H1 (cell line): Measurements from ENCODE around the gene REXO5. TPM values are rescaled to one million over a fixed set of nuclear protein-coding genes. Genes with fewer than 3 reads are reported as not detected.

Source experiments
- CTCF ChIA-PET: fragments of 300-600 bp; sonication (Branson Sonifier 250); formaldehyde crosslinking; loops from one replicate; lab custom pipeline; 2021; ENCODE audit not compliant: partially characterized antibody; lab: Charles Lee
- POLR2A ChIA-PET: fragments of 300-600 bp; sonication (Branson Sonifier 250); formaldehyde crosslinking; loops from one replicate; lab custom pipeline; 2021; ENCODE audit warnings: inconsistent platforms; ENCODE audit not compliant: partially characterized antibody; lab: Charles Lee
- DNase-seq, 2 experiments: peaks; one replicate each; pipeline versions ENCODE4 v3.0.0 to v3.0.0-alpha.2; 2010 to 2022; ENCODE audit warnings: low spot score in 2 of 2, low read depth in 1 of 2, mixed read lengths in 1 of 2
- FAIRE-seq: peaks from 2 replicates; lab custom pipeline; 2011; peaks lifted over from hg19 to GRCh38; lab: Jason Lieb, UNC
- H2AFZ ChIP-seq: 2 replicates; pipeline ENCODE4 v1.8.1; 2012; ENCODE audit warnings: low read length, inconsistent platforms
- H2AK5ac ChIP-seq: 2 replicates; pipeline ENCODE4 v1.6.1; 2013; ENCODE audit warnings: low read depth, low read length
- H2BK120ac ChIP-seq: replicated peaks from 2 replicates; pipeline ENCODE3; 2013; ENCODE audit warnings: low read depth, low read length, inconsistent platforms
- H2BK12ac ChIP-seq: 2 replicates; pipeline ENCODE4 v1.6.1; 2013; ENCODE audit warnings: low read depth, low read length
- H2BK15ac ChIP-seq: 2 replicates; pipeline ENCODE4 v1.6.1; 2013; ENCODE audit warnings: low read length
- H2BK20ac ChIP-seq: 2 replicates; pipeline ENCODE4 v1.6.1; 2013; ENCODE audit warnings: low read length
- H2BK5ac ChIP-seq: 2 replicates; pipeline ENCODE4 v1.6.1; 2013; ENCODE audit warnings: low read depth, low read length
- H3K14ac ChIP-seq: 2 replicates; pipeline ENCODE4 v1.6.1; 2013; ENCODE audit warnings: inconsistent platforms; ENCODE audit not compliant: insufficient read length
- H3K18ac ChIP-seq: 2 replicates; pipeline ENCODE4 v1.6.1; 2013; ENCODE audit warnings: low read length; ENCODE audit errors: extremely low read depth
- H3K23ac ChIP-seq: 2 replicates; pipeline ENCODE4 v1.6.1; 2013; ENCODE audit warnings: inconsistent platforms; ENCODE audit not compliant: insufficient read length
- H3K23me2 ChIP-seq: 2 replicates; pipeline ENCODE4 v1.6.1; 2013; ENCODE audit warnings: low read depth, low read length
- H3K27ac ChIP-seq: 2 replicates; pipeline ENCODE4 v1.6.1; 2011; ENCODE audit warnings: low read depth, low read length, inconsistent platforms
- H3K27me3 ChIP-seq, 4 experiments: replicated peaks in 1 of 4; 1 replicate in 1 of 4; 2 replicates in 3 of 4; pipeline versions ENCODE4 v1.6.1 to v1.8.1; 2011 to 2013; ENCODE audit warnings: low read length in 3 of 4, mild to moderate bottlenecking in 3 of 4, inconsistent platforms in 2 of 4, mixed read lengths in 2 of 4, moderate library complexity in 1 of 4; ENCODE audit not compliant: control insufficient read depth in 3 of 4, insufficient read depth in 3 of 4; ENCODE audit errors: extremely low read depth in 1 of 4
- H3K36me3 ChIP-seq, 4 experiments: 2 replicates each; pipeline versions ENCODE4 v1.6.1 to v1.8.1; 2011 to 2013; ENCODE audit warnings: mild to moderate bottlenecking in 4 of 4, low read length in 3 of 4, moderate library complexity in 2 of 4, control low read depth in 1 of 4, inconsistent platforms in 1 of 4; ENCODE audit not compliant: insufficient read depth in 4 of 4, control insufficient read depth in 2 of 4
- H3K4ac ChIP-seq: replicated peaks from 2 replicates; pipeline ENCODE3; 2013; ENCODE audit warnings: low read length, low read depth, mixed read lengths, inconsistent platforms; ENCODE audit not compliant: insufficient read length
- H3K4me1 ChIP-seq, 4 experiments: replicated peaks in 1 of 4; 1 replicate in 1 of 4; 2 replicates in 3 of 4; pipeline versions ENCODE4 v1.6.1 to v1.8.1; 2011 to 2013; ENCODE audit warnings: low read length in 3 of 4, inconsistent platforms in 2 of 4, mixed read lengths in 1 of 4; ENCODE audit not compliant: insufficient read depth in 4 of 4, control insufficient read depth in 3 of 4
- H3K4me2 ChIP-seq, 2 experiments: 2 replicates each; pipeline versions ENCODE4 v1.6.1 to v1.8.1; 2011 to 2013; ENCODE audit warnings: low read depth in 2 of 2, low read length in 2 of 2, control low read depth in 1 of 2, inconsistent platforms in 1 of 2, mild to moderate bottlenecking in 1 of 2; ENCODE audit not compliant: insufficient read depth in 1 of 2
- H3K4me3 ChIP-seq, 4 experiments: fragments of 200-600, 300-600 bp in 1 of 4; sonication (generic), shearing (Covaris generic), sonication (Bioruptor Twin) in 1 of 4; 2 replicates each; pipeline versions ENCODE4 v1.5.1 to v1.8.1; 2011 to 2016; ENCODE audit warnings: low read length in 4 of 4, low read depth in 3 of 4, control low read depth in 2 of 4, inconsistent platforms in 2 of 4, mild to moderate bottlenecking in 2 of 4, mixed read lengths in 1 of 4, moderate library complexity in 1 of 4; ENCODE audit not compliant: insufficient read depth in 2 of 4; ENCODE audit errors: extremely low read depth in 1 of 4
- H3K56ac ChIP-seq: replicated peaks from 2 replicates; pipeline ENCODE3; 2013; ENCODE audit warnings: low read depth, mild to moderate bottlenecking, mixed read lengths, low read length, inconsistent platforms; ENCODE audit not compliant: insufficient read length
- H3K79me1 ChIP-seq: 2 replicates; pipeline ENCODE4 v1.6.1; 2013; ENCODE audit warnings: low read depth, low read length, control low read depth
- H3K79me2 ChIP-seq, 2 experiments: 2 replicates each; pipeline versions ENCODE4 v1.6.1 to v1.8.1; 2012 to 2013; ENCODE audit warnings: low read length in 2 of 2, mild to moderate bottlenecking in 2 of 2, inconsistent platforms in 1 of 2; ENCODE audit not compliant: insufficient read depth in 2 of 2, control insufficient read depth in 1 of 2
- H3K9ac ChIP-seq, 4 experiments: replicated peaks in 1 of 4; 1 replicate in 1 of 4; 2 replicates in 3 of 4; pipeline versions ENCODE4 v1.6.1 to v1.8.1; 2011 to 2013; ENCODE audit warnings: low read depth in 3 of 4, low read length in 3 of 4, control low read depth in 2 of 4, mild to moderate bottlenecking in 2 of 4, moderate library complexity in 2 of 4, inconsistent platforms in 1 of 4; ENCODE audit errors: extremely low read depth in 1 of 4
- H3K9me3 ChIP-seq, 2 experiments: 2 replicates each; pipeline versions ENCODE4 v1.6.1 to v1.8.1; 2012 to 2013; ENCODE audit warnings: mild to moderate bottlenecking in 2 of 2, moderate library complexity in 2 of 2, control low read depth in 1 of 2, inconsistent platforms in 1 of 2, low read depth in 1 of 2, low read length in 1 of 2, mixed read lengths in 1 of 2; ENCODE audit not compliant: insufficient read depth in 2 of 2
- H4K20me1 ChIP-seq, 2 experiments: replicated peaks in 1 of 2; 2 replicates each; pipeline versions ENCODE3 to v1.8.1; 2011 to 2013; ENCODE audit warnings: inconsistent platforms in 2 of 2, low read length in 2 of 2, mild to moderate bottlenecking in 1 of 2; ENCODE audit not compliant: insufficient read depth in 2 of 2, control insufficient read depth in 1 of 2
- H4K5ac ChIP-seq: 2 replicates; pipeline ENCODE4 v1.6.1; 2013; ENCODE audit warnings: low read length, low read depth, mixed read lengths, inconsistent platforms; ENCODE audit not compliant: insufficient read length
- H4K8ac ChIP-seq: 2 replicates; pipeline ENCODE4 v1.8.0; 2013; ENCODE audit warnings: mild to moderate bottlenecking, moderate library complexity, low read length, inconsistent platforms; ENCODE audit not compliant: insufficient read depth; ENCODE audit errors: extremely low read depth
- H4K91ac ChIP-seq: replicated peaks from 2 replicates; pipeline ENCODE3; 2013; ENCODE audit warnings: low read length, mixed read lengths, inconsistent platforms; ENCODE audit not compliant: insufficient read length
- BRCA1 ChIP-seq: IDR thresholded peaks from 2 replicates; pipeline ENCODE4 v1.6.1; 2012; ENCODE audit warnings: low read depth, low read length, improper control_type of control experiment
- CREB1 ChIP-seq: IDR thresholded peaks from 2 replicates; pipeline ENCODE4 v1.6.1; 2012; ENCODE audit warnings: inconsistent platforms
- EP300 ChIP-seq, 2 experiments: IDR thresholded peaks; 1 replicate in 1 of 2; 2 replicates in 1 of 2; pipeline ENCODE4 v1.6.1; 2011 to 2012; ENCODE audit warnings: low read depth in 2 of 2, low read length in 2 of 2, mild to moderate bottlenecking in 2 of 2, borderline replicate concordance in 1 of 2, inconsistent platforms in 1 of 2, moderate library complexity in 1 of 2
- NRF1 ChIP-seq: IDR thresholded peaks from 2 replicates; pipeline ENCODE4 v1.6.1; 2011; ENCODE audit warnings: mild to moderate bottlenecking, low read depth, low read length, improper control_type of control experiment
- POLR2A ChIP-seq, 2 experiments: IDR thresholded peaks; 1 replicate in 1 of 2; 2 replicates in 1 of 2; pipeline ENCODE4 v1.6.1; 2011; ENCODE audit warnings: low read depth in 2 of 2, low read length in 2 of 2, mild to moderate bottlenecking in 2 of 2; ENCODE audit errors: control extremely low read depth in 1 of 2
- POLR2AphosphoS5 ChIP-seq: IDR thresholded peaks from 2 replicates; pipeline ENCODE4 v1.6.1; 2011; ENCODE audit warnings: low read depth, low read length
- POU5F1 ChIP-seq: IDR thresholded peaks from 2 replicates; pipeline ENCODE4 v1.6.1; 2011; ENCODE audit warnings: low read depth, mild to moderate bottlenecking, low read length, moderate library complexity
- SIN3A ChIP-seq, 2 experiments: IDR thresholded peaks in 1 of 2; conservative IDR thresholded peaks in 1 of 2; 2 replicates each; pipeline ENCODE4 v1.6.1; 2011 to 2012; ENCODE audit warnings: low read length in 2 of 2, improper control_type of control experiment in 1 of 2, low read depth in 1 of 2, mild to moderate bottlenecking in 1 of 2
- SRF ChIP-seq: IDR thresholded peaks from 2 replicates; pipeline ENCODE4 v1.6.1; 2011; ENCODE audit warnings: mild to moderate bottlenecking, low read depth, low read length, moderate library complexity
- SUZ12 ChIP-seq: fragments of 200-600 bp; sonication (generic); IDR thresholded peaks from 2 replicates; pipeline ENCODE4 v1.6.1; 2012; ENCODE audit warnings: mild to moderate bottlenecking, inconsistent platforms, low read length, moderate library complexity, mixed read lengths
- WGBS, 2 experiments: shearing (Covaris generic) in 1 of 2; methylation state at CpG; one replicate each; pipeline versions ENCODE4 v1.1.6 to v1.1.7; 2013 to 2015; ENCODE audit warnings: low lambda C conversion rate in 2 of 2, mixed read lengths in 2 of 2, inconsistent platforms in 1 of 2, low coverage in 1 of 2, missing lambda C conversion rate in 1 of 2; ENCODE audit not compliant: insufficient replicate concordance in 2 of 2, insufficient coverage in 1 of 2, insufficient read length in 1 of 2; ENCODE audit errors: extremely low coverage in 1 of 2, missing lambda C conversion rate in 1 of 2; 5-methylcytosine and 5-hydroxymethylcytosine counted together
- polyA plus RNA-seq, 7 experiments: library from polyadenylated mRNA; depleted of rRNA in 3 of 7; stranded (reverse) in 5 of 7; unstranded in 2 of 7; fragments of >200 nt in 5 of 7; fragments of 200-250 nt in 2 of 7; gene quantifications; 1 replicate in 5 of 7; 2 replicates in 1 of 7; 4 replicates in 1 of 7; pipeline versions ENCODE4 v1.2.1 to v1.2.3, GENCODE V29; 2011 to 2013; ENCODE audit warnings: missing spikeins in 2 of 7, mixed read lengths in 2 of 7
- total RNA-seq: library from RNA; stranded (reverse); fragmentation: NEBNext Ultra II Directional; extraction: Animal tissue kit (Norgen Biotek cat#: 25700); gene quantifications from 2 replicates; pipeline ENCODE4 v1.2.1, GENCODE V29; 2021
- TF ChIP-seq, protein P1 (sequence below): IDR thresholded peaks from 2 replicates; pipeline ENCODE4 v1.6.1; 2011; ENCODE audit warnings: low read depth, mild to moderate bottlenecking, low read length; ENCODE audit not compliant: insufficient read depth

The REXO5 gene
- total and polyA plus RNA-seq, 2 of the 8 experiments (the other 6 are each of a cell fraction or from before 2014, with no cell fraction given) = 2.4 to 8.9 TPM

- H3K4me2 ChIP-seq = no peak overlapping the region
- DNase-seq (no peak), FAIRE-seq (no peak)
- H3K4me1 ChIP-seq = peaks cover 0 to 4% (median under 1%) of the 10 kb centered on the region in 4 experiments; a peak in 3 of 7 replicates
- H2BK20ac ChIP-seq = no peak overlapping the region
- 64% methylated on average over 3 of the region's 3 CpGs; no CpG with 5 or more reads in 1 of the 2 experiments for WGBS, 2 experiments
- no peak overlapping the region for H3K9ac ChIP-seq
- H2BK15ac ChIP-seq = no peak overlapping the region
- peaks cover 5% of the 10 kb centered on the region; the same call in 1 of the 2 replicates for H3K79me1 ChIP-seq
- no peak overlapping the region for H2AFZ ChIP-seq
- no peak overlapping the region for H2BK120ac ChIP-seq
- H3K36me3 ChIP-seq = no peaks in the 10 kb centered on the region
- no peak overlapping the region for H3K56ac ChIP-seq
- 0 out of 2 replicates have a peak overlapping the region, but pooled peaks have one; percentile 43 for H2BK12ac ChIP-seq
- H3K14ac ChIP-seq = no peak overlapping the region
- no peak for TF ChIP-seq POLR2AphosphoS5
- no peak for TF ChIP-seq NRF1
- TF ChIP-seq SRF = no peak
- TF ChIP-seq, protein P1, sequence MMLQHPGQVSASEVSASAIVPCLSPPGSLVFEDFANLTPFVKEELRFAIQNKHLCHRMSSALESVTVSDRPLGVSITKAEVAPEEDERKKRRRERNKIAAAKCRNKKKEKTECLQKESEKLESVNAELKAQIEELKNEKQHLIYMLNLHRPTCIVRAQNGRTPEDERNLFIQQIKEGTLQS = no peak
- no peak for TF ChIP-seq POLR2A (IDR thresholded peaks at IDR 0.05; ENCODE audit: control extremely low read depth in 1 of 2, low read depth in 2 of 2, low read length in 2 of 2)
- TF ChIP-seq CREB1 = no peak
- no peak for TF ChIP-seq POU5F1
- TF ChIP-seq EP300 (IDR thresholded peaks at IDR 0.05; ENCODE audit: borderline replicate concordance in 1 of 2, low read depth in 2 of 2, low read length in 2 of 2) = no peak
- TF ChIP-seq SUZ12 = no peak
- no peak for TF ChIP-seq SIN3A (conservative IDR thresholded peaks at IDR 0.05 in 1 of 2, IDR thresholded peaks at IDR 0.05 in 1 of 2; ENCODE audit: low read depth in 1 of 2, low read length in 2 of 2)
- TF ChIP-seq BRCA1 = no peak
- H3K9me3 ChIP-seq = no peaks in the 10 kb centered on the region
- peaks cover 6 to 86% of the 10 kb centered on the region in 2 experiments; a peak in 3 of 4 replicates for H3K79me2 ChIP-seq
- POLR2A ChIA-PET = interaction anchor here (1.7 kb wide), 1 partner anchor 19 kb away, joined by 4 read pairs; no protein-coding TSS in a partner anchor
- peaks cover 0 to 2% of the 10 kb centered on the region in 2 experiments for H4K20me1 ChIP-seq
- no peak overlapping the region for H3K23ac ChIP-seq
- no peak overlapping the region for H4K8ac ChIP-seq
- no peak overlapping the region for H2AK5ac ChIP-seq
- H3K27me3 ChIP-seq = no peaks in the 10 kb centered on the region
- no peak overlapping the region for H4K5ac ChIP-seq
- no peak overlapping the region for H4K91ac ChIP-seq
- H3K27ac ChIP-seq = no peak overlapping the region
- peak overlapping the region; percentile 2; the same call in 1 of the 2 replicates for H3K18ac ChIP-seq
- no peaks in the 10 kb centered on the region for H3K23me2 ChIP-seq
- H2BK5ac ChIP-seq = no peak overlapping the region
- no peak overlapping the region for H3K4ac ChIP-seq
- CTCF ChIA-PET = interaction anchor here (0.7 to 4.8 kb wide), 4 partner anchors 11 to 132 kb away, joined by 3 to 29 read pairs (median 5); no protein-coding TSS in a partner anchor
- no peak overlapping the region for H3K4me3 ChIP-seq
These were observed 62.6 kb downstream of the REXO5 start for GRCh38 chr16:20868890-20869289.
